Testis (tissue), 3 donors: ENCODE results near the gene ABLIM3. TPM values are rescaled to one million over a fixed set of nuclear protein-coding genes. Genes with fewer than 3 reads are reported as not detected.
"Not testable (repeated sequence)": the region's sequence is repeated elsewhere in the genome, so short reads cannot be mapped to it uniquely, and the experiment has no call there.

ENCODE experiments used
- DNase-seq: peaks from one replicate; pipeline ENCODE4 v3.0.0-alpha.2; 2019
- H3K27ac ChIP-seq, 2 donors: fragments of 200-600 bp; sonication (generic); one replicate each; pipeline ENCODE4 v1.5.1; 2019
- H3K27me3 ChIP-seq: fragments of 200-600 bp; sonication (generic); one replicate; pipeline ENCODE4 v1.5.1; 2019
- H3K36me3 ChIP-seq: fragments of 200-600 bp; sonication (generic); one replicate; pipeline ENCODE4 v1.5.1; 2017; ENCODE audit warnings: low read depth; ENCODE audit errors: missing control alignments
- H3K4me1 ChIP-seq: fragments of 200-600 bp; sonication (generic); one replicate; pipeline ENCODE4 v1.5.1; 2019
- H3K4me3 ChIP-seq, 2 donors: fragments of 200-600 bp; sonication (generic); one replicate each; pipeline ENCODE4 v1.5.1; 2017 to 2019
- H3K9me3 ChIP-seq: fragments of 200-600 bp; sonication (generic); one replicate; pipeline ENCODE4 v1.5.1; 2017
- POLR2A ChIP-seq: fragments of 450-650 bp; IDR thresholded peaks from one replicate; pipeline ENCODE4 v1.6.1; 2017; ENCODE audit warnings: antibody characterized with exemption, mild to moderate bottlenecking, moderate library complexity
- WGBS, 2 donors: methylation state at CpG; one replicate each; pipeline ENCODE4 v1.1.5; 2018; 5-methylcytosine and 5-hydroxymethylcytosine counted together
- intact Hi-C: fragments of 100-400 bp; cut with DNase I; formaldehyde crosslinking; loops from one replicate; pipeline ENCODE4 v1.15.1; 2023; ENCODE audit warnings: low total_unique reads
- polyA plus RNA-seq: library from polyadenylated mRNA; stranded (reverse); fragments of 350-450 nt; fragmentation: Illumina TruSeq; extraction: RNeasy Lipid Tissue Mini Kit (QIAGEN cat#74804); gene quantifications from one replicate; pipeline ENCODE4 v1.2.3, GENCODE V29; 2014; ENCODE audit warnings: low read depth, low replicate concordance; ENCODE audit not compliant: insufficient read depth
- total RNA-seq, 2 donors: library from RNA; depleted of rRNA; stranded (reverse); fragments of >200 nt; gene quantifications; one replicate each; pipeline ENCODE4 v1.2.3, GENCODE V29; 2016
- TF ChIP-seq, protein P1 (sequence below), 3 experiments: fragments of 450-650 bp in 2 of 3; fragments of 200-600 bp in 1 of 3; sonication (generic) in 1 of 3; IDR thresholded peaks; one replicate each; pipeline ENCODE4 v1.5.1; 2016 to 2019; ENCODE audit warnings: antibody characterized with exemption in 3 of 3, mild to moderate bottlenecking in 2 of 3, moderate library complexity in 1 of 3

The ABLIM3 gene
- total and polyA plus RNA-seq, 3 donors from 2014 or later = 5.6 to 8.9 (median 7.6) TPM

DNA sequence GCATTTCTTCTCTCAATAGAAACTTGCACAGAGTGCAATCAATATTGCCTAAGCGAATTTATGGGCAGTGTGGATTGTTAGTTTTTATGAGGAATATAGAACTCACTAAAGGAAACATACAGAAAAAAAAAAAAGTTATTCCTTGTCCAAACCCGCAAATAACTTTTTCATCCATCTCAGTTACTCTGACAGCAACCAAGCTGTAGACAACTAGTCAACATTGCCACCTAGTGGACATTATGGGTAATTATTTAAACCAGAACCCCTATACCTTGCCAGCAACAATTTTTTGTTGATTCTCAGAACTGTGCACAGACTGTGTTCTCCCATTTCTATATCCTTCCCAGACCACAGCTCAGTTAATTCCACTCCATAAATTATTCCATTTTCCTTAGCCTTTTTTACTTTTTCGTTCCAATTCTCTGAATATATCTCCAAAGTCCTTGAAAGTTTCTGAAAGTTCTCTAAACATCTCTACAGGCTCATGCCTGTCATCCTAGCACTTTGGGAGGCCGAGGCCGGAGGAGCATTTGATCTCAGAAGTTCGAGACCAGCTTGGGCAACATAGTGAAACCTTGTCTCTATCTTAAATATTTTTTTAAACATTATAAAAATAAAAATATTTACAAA is 127.8 kb downstream of the ABLIM3 start:
- no peak overlapping the region for H3K4me3 ChIP-seq
- no peaks in the 10 kb centered on the region for H3K36me3 ChIP-seq
- intact Hi-C loops = no loop called here
- H3K4me1 ChIP-seq = no peaks in the 10 kb centered on the region
- 55 to 61% methylated on average over 6 of the region's 6 CpGs for WGBS, 2 donors
- no peak for DNase-seq
- H3K9me3 ChIP-seq = no peaks in the 10 kb centered on the region
- H3K27ac ChIP-seq = no peak overlapping the region
- no peak for TF ChIP-seq POLR2A
- TF ChIP-seq, protein P1, sequence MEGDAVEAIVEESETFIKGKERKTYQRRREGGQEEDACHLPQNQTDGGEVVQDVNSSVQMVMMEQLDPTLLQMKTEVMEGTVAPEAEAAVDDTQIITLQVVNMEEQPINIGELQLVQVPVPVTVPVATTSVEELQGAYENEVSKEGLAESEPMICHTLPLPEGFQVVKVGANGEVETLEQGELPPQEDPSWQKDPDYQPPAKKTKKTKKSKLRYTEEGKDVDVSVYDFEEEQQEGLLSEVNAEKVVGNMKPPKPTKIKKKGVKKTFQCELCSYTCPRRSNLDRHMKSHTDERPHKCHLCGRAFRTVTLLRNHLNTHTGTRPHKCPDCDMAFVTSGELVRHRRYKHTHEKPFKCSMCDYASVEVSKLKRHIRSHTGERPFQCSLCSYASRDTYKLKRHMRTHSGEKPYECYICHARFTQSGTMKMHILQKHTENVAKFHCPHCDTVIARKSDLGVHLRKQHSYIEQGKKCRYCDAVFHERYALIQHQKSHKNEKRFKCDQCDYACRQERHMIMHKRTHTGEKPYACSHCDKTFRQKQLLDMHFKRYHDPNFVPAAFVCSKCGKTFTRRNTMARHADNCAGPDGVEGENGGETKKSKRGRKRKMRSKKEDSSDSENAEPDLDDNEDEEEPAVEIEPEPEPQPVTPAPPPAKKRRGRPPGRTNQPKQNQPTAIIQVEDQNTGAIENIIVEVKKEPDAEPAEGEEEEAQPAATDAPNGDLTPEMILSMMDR (IDR thresholded peaks at IDR 0.05) = peak; percentile 73 to 94 (median 77)
- no peaks in the 10 kb centered on the region for H3K27me3 ChIP-seq

DNA sequence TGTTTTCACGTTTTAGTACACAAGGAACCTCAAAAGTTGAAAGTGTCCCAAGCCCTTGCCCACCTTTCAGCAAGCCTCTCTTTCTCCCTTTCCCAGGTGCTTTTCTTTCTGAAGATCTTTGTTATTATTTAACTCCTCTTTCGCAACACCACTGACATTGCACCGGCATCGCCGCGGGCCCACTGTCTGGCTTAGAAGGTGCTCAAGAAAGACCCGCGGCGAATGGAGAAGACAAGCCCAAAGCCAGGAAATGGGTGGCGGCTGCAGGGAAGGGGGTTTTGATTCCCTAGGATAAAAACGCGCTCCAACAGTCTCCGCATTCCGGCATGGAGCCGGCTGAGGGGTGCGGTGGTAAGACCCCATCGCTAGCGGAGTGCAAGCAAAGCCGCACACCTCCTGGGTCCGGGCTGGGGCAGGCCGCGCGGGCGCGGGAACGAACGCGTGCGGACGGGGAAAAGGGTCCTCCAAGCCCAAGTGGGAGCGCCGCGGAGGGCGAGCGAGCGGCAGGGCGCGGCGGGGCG is 130.0 kb downstream of the ABLIM3 start:
- peak; percentile 46 for DNase-seq
- no peaks in the 10 kb centered on the region for H3K27me3 ChIP-seq
- H3K4me3 ChIP-seq = peak overlapping the region; percentile 58 to 63
- no peaks in the 10 kb centered on the region for H3K9me3 ChIP-seq
- WGBS, 2 donors = 5% methylated on average over 17 to 30 of the region's 40 CpGs
- intact Hi-C loops = no loop called here
- H3K36me3 ChIP-seq = no peaks in the 10 kb centered on the region
- peak overlapping the region in 1 of 2 donors; percentile 81 for H3K27ac ChIP-seq
- no peaks in the 10 kb centered on the region for H3K4me1 ChIP-seq
- no peak for TF ChIP-seq POLR2A

DNA sequence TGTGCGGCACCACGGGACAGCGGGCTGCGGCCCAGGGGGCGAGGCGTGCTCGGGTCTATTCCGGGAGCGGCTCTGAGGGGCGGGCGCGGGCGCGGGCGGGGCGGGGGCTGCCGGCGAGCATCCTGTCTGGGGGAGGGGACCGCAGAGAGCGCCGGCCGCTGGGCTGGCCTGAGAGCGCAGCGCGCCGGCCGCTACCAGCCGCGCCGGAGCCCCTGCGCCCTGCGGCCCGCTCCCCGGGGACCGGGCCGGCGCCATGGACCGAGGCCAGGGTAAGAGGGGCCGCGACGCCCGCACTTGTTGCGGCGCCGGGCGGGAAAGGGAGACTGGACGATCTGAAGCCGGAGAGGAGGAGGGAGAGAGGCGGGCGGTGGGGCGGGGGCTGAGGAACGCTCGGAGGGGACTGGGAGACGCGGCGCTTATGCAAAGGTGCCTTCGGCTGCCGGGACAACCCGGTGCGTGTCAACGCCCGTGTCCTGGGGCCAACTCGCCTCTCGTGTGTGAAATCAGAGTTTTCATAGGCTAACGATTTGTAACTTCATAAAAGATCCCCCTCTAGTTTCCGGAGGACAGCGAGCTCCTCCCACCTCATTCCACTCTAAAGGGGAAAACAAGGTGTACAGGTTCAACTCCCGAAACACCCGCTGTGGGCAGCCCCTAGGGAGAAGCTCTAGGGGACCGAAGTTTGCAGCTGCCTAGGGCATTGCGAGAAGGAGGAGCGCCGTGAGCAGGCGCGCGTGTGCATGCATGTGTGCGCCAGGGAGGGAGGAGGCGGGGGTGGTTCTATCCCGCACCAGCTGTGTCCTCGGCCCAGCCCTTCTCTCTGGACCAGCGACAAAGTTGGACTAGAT is 130.6 kb downstream of the ABLIM3 start, which contains the start of gene AFAP1L1:
Gene AFAP1L1 (plus strand): TSS at position 144 of the 848 bp plus-strand sequence. CDS start 110 bp downstream, at position 254.
- H3K4me3 ChIP-seq = peak within 1 kb of the TSS; percentile 58 to 63
- 0 to 1% methylated on average over 47 to 53 of the region's 81 CpGs for WGBS, 2 donors
- no peak for TF ChIP-seq POLR2A
- H3K27ac ChIP-seq = peak within 1 kb of the TSS; percentile 29 to 81
- intact Hi-C loops = no loop called here
- no peaks in the 10 kb centered on the region for H3K9me3 ChIP-seq
- H3K27me3 ChIP-seq = no peaks in the 10 kb centered on the region
- DNase-seq = peak; percentile 74
- H3K36me3 ChIP-seq = no peaks in the 10 kb centered on the region
- H3K4me1 ChIP-seq = no peaks in the 10 kb centered on the region

DNA sequence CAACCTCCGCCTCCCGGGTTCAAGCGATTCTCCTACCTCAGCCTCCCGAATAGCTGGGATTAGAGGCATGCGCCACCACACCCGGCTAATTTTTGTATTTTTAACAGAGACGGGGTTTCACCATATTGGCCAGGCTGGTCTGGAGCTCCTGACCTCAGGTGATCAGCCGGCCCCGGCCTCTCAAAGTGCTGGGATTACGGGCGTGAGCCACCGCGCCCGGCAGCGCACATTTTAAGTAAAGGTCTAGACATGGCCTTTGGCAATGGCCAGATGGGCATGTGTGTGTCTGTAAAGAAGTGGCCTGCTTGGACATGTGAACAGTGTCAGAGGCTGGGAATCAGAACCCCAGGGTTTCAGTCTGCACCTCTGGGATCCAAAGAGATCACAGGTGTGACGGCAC is 131.5 kb downstream of the ABLIM3 start:
- WGBS, 2 donors = 50 to 56% methylated on average over 13 to 16 of the region's 16 CpGs
- intact Hi-C loops, DNase-seq, H3K4me1 ChIP-seq, H3K27me3 ChIP-seq, H3K36me3 ChIP-seq, H3K9me3 ChIP-seq: not testable (repeated sequence)
- H3K4me3 ChIP-seq = peak overlapping the region in 1 of 2 donors; percentile 63
- H3K27ac ChIP-seq = peak overlapping the region; percentile 29 to 81

DNA sequence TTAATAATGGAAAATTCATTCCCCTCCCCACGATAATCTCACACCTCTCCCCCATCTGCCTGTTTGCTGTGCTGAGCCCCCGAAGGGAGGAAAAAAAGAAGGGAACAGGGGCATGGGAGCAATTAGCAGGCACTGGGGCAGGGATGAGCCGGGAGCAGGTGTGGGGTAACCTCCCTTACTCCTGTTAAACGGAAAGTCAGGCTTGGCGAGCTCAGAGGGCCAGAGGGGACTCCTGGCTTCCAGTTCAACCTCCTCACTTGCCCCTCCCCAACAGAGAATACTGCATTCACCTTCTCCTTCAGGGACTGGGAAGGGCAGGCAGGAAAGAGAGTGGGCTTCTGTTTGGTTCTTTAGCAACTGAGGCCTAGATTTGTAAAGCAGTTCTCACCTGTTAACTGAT is 131.9 kb downstream of the ABLIM3 start:
- WGBS, 2 donors = 61 to 67% methylated on average over 4 to 5 of the region's 5 CpGs
- intact Hi-C loops = no loop called here
- TF ChIP-seq, protein P1 (IDR thresholded peaks at IDR 0.05) = no peak
- no peak for TF ChIP-seq POLR2A
- no peak for DNase-seq
- H3K27ac ChIP-seq = no peak overlapping the region
- no peaks in the 10 kb centered on the region for H3K27me3 ChIP-seq
- H3K4me3 ChIP-seq = no peak overlapping the region
- H3K36me3 ChIP-seq = no peaks in the 10 kb centered on the region
- peaks cover 3% of the 10 kb centered on the region for H3K4me1 ChIP-seq
- no peaks in the 10 kb centered on the region for H3K9me3 ChIP-seq

DNA sequence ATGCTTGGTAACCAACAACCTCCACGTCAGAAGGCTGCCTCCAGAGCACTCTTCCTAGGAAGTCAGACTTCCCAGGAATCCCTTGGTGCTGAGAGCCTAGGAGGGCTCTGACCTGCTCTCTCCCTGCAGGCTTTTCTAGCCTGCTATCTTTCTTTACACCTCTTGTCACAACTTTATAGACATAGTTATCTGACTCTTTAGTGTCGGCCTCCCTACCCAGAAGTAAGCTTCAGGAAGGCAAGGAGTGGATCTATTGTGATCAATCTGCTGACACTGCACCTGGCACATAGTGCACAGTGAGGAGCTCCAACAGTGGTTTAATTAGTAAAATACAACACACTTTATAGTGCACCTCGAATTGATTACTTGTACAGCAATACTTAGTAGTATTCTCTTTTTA is 132.7 kb downstream of the ABLIM3 start:
- intact Hi-C loops = no loop called here
- H3K4me3 ChIP-seq = no peak overlapping the region
- H3K36me3 ChIP-seq = no peaks in the 10 kb centered on the region
- peaks cover 4% of the 10 kb centered on the region for H3K4me1 ChIP-seq
- DNase-seq = no peak
- H3K9me3 ChIP-seq = no peaks in the 10 kb centered on the region
- 62 to 73% methylated on average over 3 of the region's 3 CpGs for WGBS, 2 donors
- H3K27me3 ChIP-seq = no peaks in the 10 kb centered on the region
- TF ChIP-seq, protein P1 (IDR thresholded peaks at IDR 0.05) = no peak
- TF ChIP-seq POLR2A = no peak
- H3K27ac ChIP-seq = no peak overlapping the region
